Measurements from ENCODE around the gene WDR27.

Gene WDR27

DNA sequence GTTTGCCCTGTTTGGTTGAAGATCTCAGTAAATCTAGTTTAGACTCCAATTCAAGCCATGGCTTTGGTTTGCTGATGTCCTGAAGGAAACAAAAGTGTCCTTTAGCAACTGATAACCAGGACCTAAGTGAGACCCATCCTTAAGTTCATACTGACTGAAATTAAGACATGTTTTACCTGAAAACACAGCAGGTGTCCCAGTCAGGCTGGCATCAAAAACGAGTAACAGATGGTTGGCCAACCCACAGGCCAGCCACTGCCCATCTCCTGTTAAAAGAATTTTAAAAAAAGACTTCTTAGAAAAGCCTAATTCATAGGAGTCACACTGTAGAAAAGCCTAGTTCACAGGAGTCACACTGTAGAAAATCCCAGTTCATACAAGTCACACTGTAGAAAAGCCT, 58.3 kb downstream of the WDR27 start:
- H3F3A ChIP-seq (ENCODE audit: insufficient read depth) = no peaks in the 10 kb centered on the region
- H3K9me3 ChIP-seq (ENCODE audit: insufficient read depth, low read length) = no peaks in the 10 kb centered on the region
- no peaks in the 10 kb centered on the region for H3K27me3 ChIP-seq (ENCODE audit: low read length)
- H2AFZ ChIP-seq (ENCODE audit: low read depth, low read length, severe bottlenecking) = no peak overlapping the region
- H3K79me2 ChIP-seq (ENCODE audit: insufficient read depth, low read length) = no peaks in the 10 kb centered on the region
- no peaks in the 10 kb centered on the region for H3K9me2 ChIP-seq (replicated peaks; ENCODE audit: insufficient read depth, low read length)
- H3K36me3 ChIP-seq (ENCODE audit: low read length) = no peaks in the 10 kb centered on the region
- H3K4me2 ChIP-seq (ENCODE audit: low read depth, low read length, poor library complexity, severe bottlenecking) = no peak overlapping the region
- TF ChIP-seq CTCF (IDR thresholded peaks at IDR 0.05; ENCODE audit: insufficient read depth, low read length, poor library complexity, severe bottlenecking) (no peak), EZH2phosphoT487 (conservative IDR thresholded peaks at IDR 0.05; ENCODE audit: low read length) (no peak)
- H3K9ac ChIP-seq (ENCODE audit: low read length) = no peak overlapping the region
- H3K27ac ChIP-seq (ENCODE audit: low read depth, low read length) = no peak overlapping the region
- H3K4me3 ChIP-seq (ENCODE audit: insufficient read depth, low read length, poor library complexity, severe bottlenecking) = no peak overlapping the region
- no peaks in the 10 kb centered on the region for H4K20me1 ChIP-seq (ENCODE audit: low read depth, low read length)

DNA sequence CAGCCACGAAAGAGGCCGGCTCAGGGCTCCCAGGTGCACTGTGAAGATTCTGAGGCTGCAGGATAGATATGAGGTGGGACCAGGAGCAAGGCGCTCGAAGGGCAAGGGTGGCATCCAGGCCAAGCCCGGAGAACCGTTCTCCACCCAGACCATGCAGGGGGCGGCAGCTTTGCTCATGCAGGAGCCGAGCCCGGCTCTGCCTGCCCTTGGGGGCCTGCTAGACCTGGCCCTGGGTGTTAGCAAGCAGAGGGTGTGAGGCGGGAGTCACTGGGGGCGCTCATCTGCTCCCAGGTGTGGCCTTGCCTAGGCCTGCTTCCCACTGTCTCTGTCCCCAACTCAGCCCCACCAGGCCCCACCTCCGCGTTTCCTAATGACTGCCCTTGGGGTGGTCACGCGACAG, 59.4 kb downstream of the WDR27 start:
- Histone ChIP-seq H3K27ac (ENCODE audit: low read depth, low read length) (no peak overlapping the region), H3K9me3 (ENCODE audit: insufficient read depth, low read length) (no peaks in the 10 kb centered on the region), H3K9ac (ENCODE audit: low read length) (no peak overlapping the region), H3K79me2 (ENCODE audit: insufficient read depth, low read length) (no peaks in the 10 kb centered on the region), H4K20me1 (ENCODE audit: low read depth, low read length) (no peaks in the 10 kb centered on the region), H3K4me2 (ENCODE audit: low read depth, low read length, poor library complexity, severe bottlenecking) (no peak overlapping the region), H2AFZ (ENCODE audit: low read depth, low read length, severe bottlenecking) (no peak overlapping the region), H3F3A (ENCODE audit: insufficient read depth) (no peaks in the 10 kb centered on the region), H3K36me3 (ENCODE audit: low read length) (no peaks in the 10 kb centered on the region), H3K9me2 (replicated peaks; ENCODE audit: insufficient read depth, low read length) (no peaks in the 10 kb centered on the region), H3K27me3 (ENCODE audit: low read length) (no peaks in the 10 kb centered on the region), H3K4me3 (ENCODE audit: insufficient read depth, low read length, poor library complexity, severe bottlenecking) (no peak overlapping the region)
- TF ChIP-seq CTCF (IDR thresholded peaks at IDR 0.05; ENCODE audit: insufficient read depth, low read length, poor library complexity, severe bottlenecking) (no peak), EZH2phosphoT487 (conservative IDR thresholded peaks at IDR 0.05; ENCODE audit: low read length) (no peak)

GRCh38 chr6:169641461-169642085, 60.3 kb downstream of the WDR27 start:
- Histone ChIP-seq H3K27me3 (ENCODE audit: low read length) (no peaks in the 10 kb centered on the region), H3K4me3 (ENCODE audit: insufficient read depth, low read length, poor library complexity, severe bottlenecking) (no peak overlapping the region), H3K36me3 (ENCODE audit: low read length) (no peaks in the 10 kb centered on the region), H3K27ac (ENCODE audit: low read depth, low read length) (no peak overlapping the region), H3K9me3 (ENCODE audit: insufficient read depth, low read length) (no peaks in the 10 kb centered on the region), H3F3A (ENCODE audit: insufficient read depth) (no peaks in the 10 kb centered on the region), H3K9ac (ENCODE audit: low read length) (no peak overlapping the region), H3K9me2 (replicated peaks; ENCODE audit: insufficient read depth, low read length) (no peaks in the 10 kb centered on the region), H2AFZ (ENCODE audit: low read depth, low read length, severe bottlenecking) (no peak overlapping the region), H3K4me2 (ENCODE audit: low read depth, low read length, poor library complexity, severe bottlenecking) (no peak overlapping the region), H3K79me2 (ENCODE audit: insufficient read depth, low read length) (no peaks in the 10 kb centered on the region), H4K20me1 (ENCODE audit: low read depth, low read length) (no peaks in the 10 kb centered on the region)
- TF ChIP-seq CTCF (IDR thresholded peaks at IDR 0.05; ENCODE audit: insufficient read depth, low read length, poor library complexity, severe bottlenecking) = no peak
- no peak for TF ChIP-seq EZH2phosphoT487 (conservative IDR thresholded peaks at IDR 0.05; ENCODE audit: low read length)
